Measurements from ENCODE around the gene PDZRN4.

The PDZRN4 gene

GRCh38 chr12:41188058-41188840, at the start of gene PDZRN4:
TSS of gene PDZRN4 (plus strand) at chr12:41188320.
- no peak within 1 kb of the TSS for H3K4me3 ChIP-seq (ENCODE audit: low read depth, low read length)

GRCh38 chr12:41140117-41140516, 48.0 kb upstream of the PDZRN4 start:
- no peak overlapping the region for H3K4me3 ChIP-seq (ENCODE audit: low read depth, low read length)
- TF ChIP-seq CTCF (IDR thresholded peaks at IDR 0.05; ENCODE audit: borderline replicate concordance, insufficient read depth, low read depth, low read length), result no peak

More at GRCh38 chr12:41188058-41188840, at the start of gene PDZRN4:
- TF ChIP-seq CTCF (IDR thresholded peaks at IDR 0.05; ENCODE audit: borderline replicate concordance, insufficient read depth, low read depth, low read length), result no peak

- TF ChIP-seq CTCF (IDR thresholded peaks at IDR 0.05; ENCODE audit: borderline replicate concordance, insufficient read depth, low read depth, low read length), result no peak
- no peak overlapping the region for H3K4me3 ChIP-seq (ENCODE audit: low read depth, low read length)
Measured at GRCh38 chr12:41141104-41141503, 47.0 kb upstream of the PDZRN4 start.

GRCh38 chr12:41142376-41142775, 45.7 kb upstream of the PDZRN4 start:
- no peak for TF ChIP-seq CTCF (IDR thresholded peaks at IDR 0.05; ENCODE audit: borderline replicate concordance, insufficient read depth, low read depth, low read length)
- no peak overlapping the region for H3K4me3 ChIP-seq (ENCODE audit: low read depth, low read length)

- no peak for TF ChIP-seq CTCF (IDR thresholded peaks at IDR 0.05; ENCODE audit: borderline replicate concordance, insufficient read depth, low read depth, low read length)
- no peak overlapping the region for H3K4me3 ChIP-seq (ENCODE audit: low read depth, low read length)
Measured at GRCh38 chr12:41151793-41152192, 36.3 kb upstream of the PDZRN4 start.

GRCh38 chr12:41162461-41162860, 25.7 kb upstream of the PDZRN4 start:
- no peak overlapping the region for H3K4me3 ChIP-seq (ENCODE audit: low read depth, low read length)
- no peak for TF ChIP-seq CTCF (IDR thresholded peaks at IDR 0.05; ENCODE audit: borderline replicate concordance, insufficient read depth, low read depth, low read length)

- no peak overlapping the region for H3K4me3 ChIP-seq (ENCODE audit: low read depth, low read length)
- no peak for TF ChIP-seq CTCF (IDR thresholded peaks at IDR 0.05; ENCODE audit: borderline replicate concordance, insufficient read depth, low read depth, low read length)
Measured at GRCh38 chr12:41167701-41168100, 20.4 kb upstream of the PDZRN4 start.

Measured in GM12875 (cell line).